DND-41 (cell line): ENCODE data around the gene TUBG1.

Source experiments
- EZH2 ChIP-seq: IDR thresholded peaks from 3 replicates; pipeline ENCODE4 v1.6.1; 2012; ENCODE audit warnings: borderline replicate concordance, low read depth, mild to moderate bottlenecking, moderate library complexity, low read length, inconsistent platforms; ENCODE audit not compliant: severe bottlenecking
- TF ChIP-seq, protein P1 (sequence below): IDR thresholded peaks from 2 replicates; pipeline ENCODE4 v1.5.1; 2012; ENCODE audit warnings: borderline replicate concordance, low read length, moderate library complexity, mild to moderate bottlenecking; ENCODE audit not compliant: poor library complexity, severe bottlenecking; ENCODE audit errors: extremely low read depth

DNA sequence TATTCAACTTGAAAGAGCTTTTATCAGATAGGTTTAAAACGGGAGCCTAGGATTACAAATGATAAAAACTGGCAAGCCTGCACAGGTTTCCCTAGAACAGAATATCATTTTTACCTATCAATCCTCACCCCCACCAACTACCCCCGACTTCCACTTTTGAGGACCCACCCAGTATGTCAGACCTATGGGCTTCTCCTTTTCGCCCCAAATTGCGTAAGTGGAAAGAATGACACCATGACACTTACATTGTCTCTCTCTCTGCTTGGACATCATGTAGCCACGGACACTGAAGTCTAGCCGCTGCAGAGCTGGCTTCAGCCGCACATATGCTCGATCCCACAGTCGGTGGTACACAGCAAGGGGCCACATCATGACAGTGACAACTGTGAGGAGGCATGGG lies 24.6 kb upstream of the TUBG1 start:
- TF ChIP-seq, protein P1, sequence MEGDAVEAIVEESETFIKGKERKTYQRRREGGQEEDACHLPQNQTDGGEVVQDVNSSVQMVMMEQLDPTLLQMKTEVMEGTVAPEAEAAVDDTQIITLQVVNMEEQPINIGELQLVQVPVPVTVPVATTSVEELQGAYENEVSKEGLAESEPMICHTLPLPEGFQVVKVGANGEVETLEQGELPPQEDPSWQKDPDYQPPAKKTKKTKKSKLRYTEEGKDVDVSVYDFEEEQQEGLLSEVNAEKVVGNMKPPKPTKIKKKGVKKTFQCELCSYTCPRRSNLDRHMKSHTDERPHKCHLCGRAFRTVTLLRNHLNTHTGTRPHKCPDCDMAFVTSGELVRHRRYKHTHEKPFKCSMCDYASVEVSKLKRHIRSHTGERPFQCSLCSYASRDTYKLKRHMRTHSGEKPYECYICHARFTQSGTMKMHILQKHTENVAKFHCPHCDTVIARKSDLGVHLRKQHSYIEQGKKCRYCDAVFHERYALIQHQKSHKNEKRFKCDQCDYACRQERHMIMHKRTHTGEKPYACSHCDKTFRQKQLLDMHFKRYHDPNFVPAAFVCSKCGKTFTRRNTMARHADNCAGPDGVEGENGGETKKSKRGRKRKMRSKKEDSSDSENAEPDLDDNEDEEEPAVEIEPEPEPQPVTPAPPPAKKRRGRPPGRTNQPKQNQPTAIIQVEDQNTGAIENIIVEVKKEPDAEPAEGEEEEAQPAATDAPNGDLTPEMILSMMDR, result no peak
- no peak for TF ChIP-seq EZH2
